IMR-90 (cell line): ENCODE data around the gene THAP6. TPM values are rescaled to one million over a fixed set of nuclear protein-coding genes. Genes with fewer than 3 reads are reported as not detected.

ENCODE experiments used
- ATAC-seq: fragments of 200-7000 bp; cut with Tn5 transposase; 2 replicates; pipeline ENCODE4 v1.9.1; 2020; ENCODE audit warnings: low read depth, mild to moderate bottlenecking, moderate library complexity
- BruUV-seq: library from RNA; stranded (reverse); fragments of 400-500 nt; replicated peaks from 2 replicates; lab custom pipeline; 2021; lab: Mats Ljungman, UMichigan
- CTCF ChIA-PET: fragments of 300-600 bp; formaldehyde crosslinking; extraction: SDS; loops from one replicate; lab custom pipeline; 2021; ENCODE audit warnings: antibody characterized with exemption; lab: Yijun Ruan, JAX
- POLR2A ChIA-PET: fragments of 300-600 bp; sonication (Branson Sonifier 250); formaldehyde crosslinking; loops from one replicate; lab custom pipeline; 2022; ENCODE audit warnings: antibody characterized with exemption; ENCODE audit not compliant: unreplicated experiment; lab: Charles Lee
- DNase-seq: peaks from one replicate; pipeline ENCODE4 v3.0.0; 2013
- H2AFZ ChIP-seq: replicated peaks from 2 replicates; pipeline ENCODE3; 2013; ENCODE audit warnings: low read length, mild to moderate bottlenecking; ENCODE audit not compliant: poor library complexity
- H2AK5ac ChIP-seq: 2 replicates; pipeline ENCODE4 v1.6.1; 2013; ENCODE audit warnings: low read depth, low read length, inconsistent platforms
- H2AK9ac ChIP-seq: replicated peaks from 2 replicates; pipeline ENCODE3; 2013; ENCODE audit warnings: mild to moderate bottlenecking, low read depth, low read length, moderate library complexity; ENCODE audit not compliant: poor library complexity
- H2BK120ac ChIP-seq: 2 replicates; pipeline ENCODE4 v1.6.1; 2013; ENCODE audit warnings: low read depth, low read length, inconsistent platforms
- H2BK15ac ChIP-seq: 3 replicates; pipeline ENCODE4 v1.6.1; 2013; ENCODE audit warnings: low read depth, low read length, inconsistent platforms
- H2BK20ac ChIP-seq: 2 replicates; pipeline ENCODE4 v1.6.1; 2013; ENCODE audit warnings: low read depth, mild to moderate bottlenecking, inconsistent platforms, low read length, moderate library complexity
- H2BK5ac ChIP-seq: 2 replicates; pipeline ENCODE4 v1.6.1; 2013; ENCODE audit warnings: mild to moderate bottlenecking, low read depth, low read length, inconsistent platforms; ENCODE audit not compliant: poor library complexity, severe bottlenecking
- H3K14ac ChIP-seq: replicated peaks from 2 replicates; pipeline ENCODE4 v1.6.1; 2013; ENCODE audit warnings: low read depth, low read length, inconsistent platforms
- H3K18ac ChIP-seq: 2 replicates; pipeline ENCODE4 v1.6.1; 2013; ENCODE audit warnings: low read depth, low read length, control low read depth
- H3K23ac ChIP-seq: 2 replicates; pipeline ENCODE4 v1.6.1; 2013; ENCODE audit warnings: low read depth, low read length, inconsistent platforms
- H3K27ac ChIP-seq: 2 replicates; pipeline ENCODE4 v1.5.1; 2013; ENCODE audit warnings: mild to moderate bottlenecking, control low read depth, low read length; ENCODE audit not compliant: insufficient read depth
- H3K27me3 ChIP-seq: 2 replicates; pipeline ENCODE4 v1.6.1; 2013; ENCODE audit warnings: low read length; ENCODE audit not compliant: control insufficient read depth, insufficient read depth
- H3K36me3 ChIP-seq: 2 replicates; pipeline ENCODE4 v1.6.1; 2013; ENCODE audit warnings: low read length, mixed read lengths; ENCODE audit not compliant: control insufficient read depth, insufficient read depth
- H3K4ac ChIP-seq: 2 replicates; pipeline ENCODE4 v1.6.1; 2013; ENCODE audit warnings: low read depth, low read length, inconsistent platforms
- H3K4me1 ChIP-seq: 2 replicates; pipeline ENCODE4 v1.6.1; 2013; ENCODE audit warnings: low read length, mixed read lengths; ENCODE audit not compliant: control insufficient read depth, insufficient read depth
- H3K4me2 ChIP-seq: 2 replicates; pipeline ENCODE4 v1.6.1; 2013; ENCODE audit warnings: low read depth, mild to moderate bottlenecking, control low read depth, low read length, moderate library complexity
- H3K4me3 ChIP-seq: 2 replicates; pipeline ENCODE4 v1.5.1; 2013; ENCODE audit warnings: low read depth, mild to moderate bottlenecking, control low read depth, low read length, moderate library complexity; ENCODE audit not compliant: insufficient read depth
- H3K56ac ChIP-seq: 2 replicates; pipeline ENCODE4 v1.6.1; 2013; ENCODE audit warnings: low read length, inconsistent platforms; ENCODE audit not compliant: insufficient read depth; ENCODE audit errors: extremely low read depth
- H3K79me1 ChIP-seq, 2 experiments: 2 replicates each; pipeline ENCODE4 v1.6.1; 2013; ENCODE audit warnings: low read length in 2 of 2, inconsistent platforms in 1 of 2, low read depth in 1 of 2
- H3K9ac ChIP-seq: 2 replicates; pipeline ENCODE4 v1.6.1; 2013; ENCODE audit warnings: low read depth, low read length, control low read depth
- H3K9me1 ChIP-seq: 2 replicates; pipeline ENCODE4 v1.6.1; 2013; ENCODE audit warnings: low read length, inconsistent platforms; ENCODE audit not compliant: insufficient read depth
- H3K9me3 ChIP-seq: 2 replicates; pipeline ENCODE4 v1.6.1; 2013; ENCODE audit warnings: low read length; ENCODE audit not compliant: control insufficient read depth, insufficient read depth
- H4K20me1 ChIP-seq: 2 replicates; pipeline ENCODE4 v1.6.1; 2013; ENCODE audit warnings: low read length, inconsistent platforms; ENCODE audit not compliant: insufficient read depth
- H4K5ac ChIP-seq: 2 replicates; pipeline ENCODE4 v1.6.1; 2013; ENCODE audit warnings: mild to moderate bottlenecking, low read depth, low read length, control low read depth
- H4K8ac ChIP-seq, 2 experiments: 2 replicates each; pipeline ENCODE4 v1.6.1; 2013; ENCODE audit warnings: low read depth in 2 of 2, low read length in 2 of 2, control low read depth in 1 of 2, inconsistent platforms in 1 of 2
- H4K91ac ChIP-seq: 2 replicates; pipeline ENCODE4 v1.6.1; 2013; ENCODE audit warnings: low read depth, low read length, inconsistent platforms; ENCODE audit not compliant: insufficient read depth
- CEBPB ChIP-seq: IDR thresholded peaks from 2 replicates; pipeline ENCODE4 v1.6.1; 2012; ENCODE audit warnings: low read depth, low read length, improper control_type of control experiment
- MAFK ChIP-seq: IDR thresholded peaks from 2 replicates; pipeline ENCODE4 v1.6.1; 2012; ENCODE audit warnings: low read depth, low read length, improper control_type of control experiment
- MXI1 ChIP-seq: IDR thresholded peaks from 2 replicates; pipeline ENCODE4 v1.6.1; 2012; ENCODE audit warnings: low read depth, mild to moderate bottlenecking, low read length, moderate library complexity, borderline replicate concordance
- WGBS, 2 experiments: methylation state at CpG; one replicate each; pipeline versions ENCODE4 v1.1.5 to v1.1.7; 2013; ENCODE audit warnings: missing lambda C conversion rate in 2 of 2; ENCODE audit not compliant: insufficient read length in 1 of 2; ENCODE audit errors: extremely low coverage in 2 of 2; 5-methylcytosine and 5-hydroxymethylcytosine counted together
- dilution Hi-C: fragments of 300-500 bp; cut with HindIII; formaldehyde crosslinking; loops from one replicate; pipeline ENCODE4 v1.14.3; 2018; ENCODE audit warnings: low sequenced_read_pairs; ENCODE audit not compliant: unreplicated experiment
- in situ Hi-C: fragments of 300-500 bp; cut with MboI; formaldehyde crosslinking; loops from 3 replicates; pipeline ENCODE4 v1.14.3; 2019; ENCODE audit warnings: low sequenced_read_pairs, inconsistent platforms, mixed read lengths
- intact Hi-C: fragments of 100-400 bp; cut with micrococcal nuclease; formaldehyde crosslinking; loops from 2 replicates; pipeline ENCODE4 v1.10.0; 2022
- polyA plus RNA-seq, 3 experiments: library from polyadenylated mRNA; depleted of rRNA; stranded (reverse); fragments of >200 nt; gene quantifications; 2 replicates each; pipeline ENCODE4 v1.2.3, GENCODE V29; 2012; ENCODE audit warnings: low replicate concordance in 1 of 3
- total RNA-seq: library from RNA; depleted of rRNA; stranded (reverse); fragments of >200 nt; gene quantifications from 2 replicates; pipeline ENCODE4 v1.2.3, GENCODE V29; 2012
- TF ChIP-seq, protein P1 (sequence below): conservative IDR thresholded peaks from 2 replicates; pipeline ENCODE4 v1.5.1; 2012; ENCODE audit warnings: mild to moderate bottlenecking, low read depth, low read length, improper control_type of control experiment
- TF ChIP-seq, protein P2 (sequence below): fragments of 150-350 bp; IDR thresholded peaks from 2 replicates; pipeline ENCODE4 v1.6.1; 2017; ENCODE audit warnings: mild to moderate bottlenecking, antibody characterized with exemption, low read length, low read depth
- TF ChIP-seq, protein P3 (sequence below): fragments of 150-350 bp; IDR thresholded peaks from 2 replicates; pipeline ENCODE4 v1.6.1; 2016; ENCODE audit warnings: low read depth, mild to moderate bottlenecking, low read length, moderate library complexity, borderline replicate concordance

The THAP6 gene
- total and polyA plus RNA-seq, 2 of the 4 experiments (the other 2 are of a cell fraction), result 6.3 to 7.0 TPM

DNA sequence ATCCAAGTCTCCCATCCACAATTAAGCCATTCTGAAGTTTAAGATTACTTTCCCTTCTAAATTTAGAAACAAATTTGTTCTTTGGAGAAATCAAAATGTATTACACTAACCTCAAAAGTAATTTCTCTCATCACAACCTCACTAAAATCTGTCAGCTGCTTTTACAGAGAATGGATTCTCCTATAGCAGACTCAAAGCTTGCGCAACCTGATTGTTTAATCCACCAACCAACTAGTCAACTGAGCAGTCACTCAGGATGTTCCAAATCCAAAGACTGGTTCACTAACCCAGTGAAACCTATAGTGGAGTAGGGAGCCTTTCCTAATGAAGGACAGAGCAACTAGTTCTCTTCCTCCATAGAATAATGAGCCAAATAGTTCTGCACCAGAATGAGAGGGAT lies 44.4 kb upstream of the THAP6 start:
- WGBS, 2 experiments, result no CpG with 5 or more reads among the region's 1 CpG
- no peak overlapping the region for H4K91ac ChIP-seq
- no peak overlapping the region for H2AK9ac ChIP-seq
- H3K14ac ChIP-seq, result no peak overlapping the region
- intact Hi-C loops (loop anchor here (2.0 kb wide), 2 partner anchors 537 to 595 kb away; partner anchors contain the start of gene PARM1), in situ Hi-C loops (no loop called here), dilution Hi-C loops (no loop called here)
- no peak overlapping the region for H4K8ac ChIP-seq
- H3K27me3 ChIP-seq, result no peaks in the 10 kb centered on the region
- ChIA-PET POLR2A (no interaction called here), CTCF (no interaction called here)
- no peak overlapping the region for H3K4me2 ChIP-seq
- H4K20me1 ChIP-seq, result no peaks in the 10 kb centered on the region
- H2BK5ac ChIP-seq, result no peak overlapping the region
- peaks cover 3% of the 10 kb centered on the region; the same call in 1 of the 2 replicates for H3K9me1 ChIP-seq
- no peak overlapping the region for H2AK5ac ChIP-seq
- H3K23ac ChIP-seq, result no peak overlapping the region
- TF ChIP-seq, protein P1, sequence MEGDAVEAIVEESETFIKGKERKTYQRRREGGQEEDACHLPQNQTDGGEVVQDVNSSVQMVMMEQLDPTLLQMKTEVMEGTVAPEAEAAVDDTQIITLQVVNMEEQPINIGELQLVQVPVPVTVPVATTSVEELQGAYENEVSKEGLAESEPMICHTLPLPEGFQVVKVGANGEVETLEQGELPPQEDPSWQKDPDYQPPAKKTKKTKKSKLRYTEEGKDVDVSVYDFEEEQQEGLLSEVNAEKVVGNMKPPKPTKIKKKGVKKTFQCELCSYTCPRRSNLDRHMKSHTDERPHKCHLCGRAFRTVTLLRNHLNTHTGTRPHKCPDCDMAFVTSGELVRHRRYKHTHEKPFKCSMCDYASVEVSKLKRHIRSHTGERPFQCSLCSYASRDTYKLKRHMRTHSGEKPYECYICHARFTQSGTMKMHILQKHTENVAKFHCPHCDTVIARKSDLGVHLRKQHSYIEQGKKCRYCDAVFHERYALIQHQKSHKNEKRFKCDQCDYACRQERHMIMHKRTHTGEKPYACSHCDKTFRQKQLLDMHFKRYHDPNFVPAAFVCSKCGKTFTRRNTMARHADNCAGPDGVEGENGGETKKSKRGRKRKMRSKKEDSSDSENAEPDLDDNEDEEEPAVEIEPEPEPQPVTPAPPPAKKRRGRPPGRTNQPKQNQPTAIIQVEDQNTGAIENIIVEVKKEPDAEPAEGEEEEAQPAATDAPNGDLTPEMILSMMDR, result no peak
- TF ChIP-seq MAFK (no peak), MXI1 (no peak), CEBPB (peak; percentile 72)
- TF ChIP-seq, protein P2, sequence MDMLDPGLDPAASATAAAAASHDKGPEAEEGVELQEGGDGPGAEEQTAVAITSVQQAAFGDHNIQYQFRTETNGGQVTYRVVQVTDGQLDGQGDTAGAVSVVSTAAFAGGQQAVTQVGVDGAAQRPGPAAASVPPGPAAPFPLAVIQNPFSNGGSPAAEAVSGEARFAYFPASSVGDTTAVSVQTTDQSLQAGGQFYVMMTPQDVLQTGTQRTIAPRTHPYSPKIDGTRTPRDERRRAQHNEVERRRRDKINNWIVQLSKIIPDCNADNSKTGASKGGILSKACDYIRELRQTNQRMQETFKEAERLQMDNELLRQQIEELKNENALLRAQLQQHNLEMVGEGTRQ, result no peak
- TF ChIP-seq, protein P3, sequence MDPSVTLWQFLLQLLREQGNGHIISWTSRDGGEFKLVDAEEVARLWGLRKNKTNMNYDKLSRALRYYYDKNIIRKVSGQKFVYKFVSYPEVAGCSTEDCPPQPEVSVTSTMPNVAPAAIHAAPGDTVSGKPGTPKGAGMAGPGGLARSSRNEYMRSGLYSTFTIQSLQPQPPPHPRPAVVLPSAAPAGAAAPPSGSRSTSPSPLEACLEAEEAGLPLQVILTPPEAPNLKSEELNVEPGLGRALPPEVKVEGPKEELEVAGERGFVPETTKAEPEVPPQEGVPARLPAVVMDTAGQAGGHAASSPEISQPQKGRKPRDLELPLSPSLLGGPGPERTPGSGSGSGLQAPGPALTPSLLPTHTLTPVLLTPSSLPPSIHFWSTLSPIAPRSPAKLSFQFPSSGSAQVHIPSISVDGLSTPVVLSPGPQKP, result no peak
- H2BK120ac ChIP-seq, result no peak overlapping the region
- no peak overlapping the region for H2BK15ac ChIP-seq
- no peaks in the 10 kb centered on the region for H3K9me3 ChIP-seq
- no peak overlapping the region for H3K4ac ChIP-seq
- no peak overlapping the region for H3K56ac ChIP-seq
- BruUV-seq, result no TSS peak
- H3K4me1 ChIP-seq, result no peaks in the 10 kb centered on the region
- H3K79me1 ChIP-seq, result no peaks in the 10 kb centered on the region
- H3K36me3 ChIP-seq, result no peaks in the 10 kb centered on the region
- no peak overlapping the region for H3K9ac ChIP-seq
- ATAC-seq (no peak), DNase-seq (no peak)
- no peak overlapping the region for H3K18ac ChIP-seq
- H2AFZ ChIP-seq, result no peak overlapping the region
- no peak overlapping the region for H4K5ac ChIP-seq
- no peak overlapping the region for H2BK20ac ChIP-seq
- H3K4me3 ChIP-seq, result no peak overlapping the region
- H3K27ac ChIP-seq, result no peak overlapping the region
